GM21526 (cell line): ENCODE measurements around the gene PSMD1.

Source experiments
- ATAC-seq: cut with Tn5 transposase; IDR thresholded peaks from one replicate; pipeline ENCODE4 v1.9.1; 2021; ENCODE audit warnings: moderate library complexity; ENCODE audit not compliant: unreplicated experiment, low FRiP score

The PSMD1 gene

GRCh38 chr2:231198291-231199173, 141.9 kb downstream of the PSMD1 start, which contains the start of gene ARMC9:
ARMC9 (plus strand) TSS chr2:231198631; CDS start chr2:231206239, 7,608 bp downstream.
- peak; percentile 95 for ATAC-seq

- no peak for ATAC-seq
Observed at GRCh38 chr2:231199219-231199618, 142.6 kb downstream of the PSMD1 start.

- ATAC-seq, result no peak
Observed at GRCh38 chr2:231200805-231201474, 144.3 kb downstream of the PSMD1 start.

GRCh38 chr2:231201475-231201814, 144.8 kb downstream of the PSMD1 start:
- ATAC-seq, result no peak

GRCh38 chr2:231203087-231203486, 146.4 kb downstream of the PSMD1 start:
- ATAC-seq, result no peak

GRCh38 chr2:231204146-231204545, 147.5 kb downstream of the PSMD1 start:
- no peak for ATAC-seq

- ATAC-seq, result no peak
Observed at GRCh38 chr2:231204581-231204980, 147.9 kb downstream of the PSMD1 start.

GRCh38 chr2:231207734-231208133, 151.1 kb downstream of the PSMD1 start:
- no peak for ATAC-seq

GRCh38 chr2:231210782-231211181, 154.1 kb downstream of the PSMD1 start:
- no peak for ATAC-seq

GRCh38 chr2:231211486-231211885, 154.8 kb downstream of the PSMD1 start:
- no peak for ATAC-seq

GRCh38 chr2:231212329-231212845, 155.7 kb downstream of the PSMD1 start:
- ATAC-seq, result no peak

- no peak for ATAC-seq
Observed at GRCh38 chr2:231213931-231214642, 157.4 kb downstream of the PSMD1 start.

- no peak for ATAC-seq
Observed at GRCh38 chr2:231218366-231218765, 161.7 kb downstream of the PSMD1 start.

- ATAC-seq, result no peak
Observed at GRCh38 chr2:231219289-231219688, 162.6 kb downstream of the PSMD1 start.

- no peak for ATAC-seq
Observed at GRCh38 chr2:231221761-231222160, 165.1 kb downstream of the PSMD1 start.
